ENCODE results near the gene OPN3.

DNA sequence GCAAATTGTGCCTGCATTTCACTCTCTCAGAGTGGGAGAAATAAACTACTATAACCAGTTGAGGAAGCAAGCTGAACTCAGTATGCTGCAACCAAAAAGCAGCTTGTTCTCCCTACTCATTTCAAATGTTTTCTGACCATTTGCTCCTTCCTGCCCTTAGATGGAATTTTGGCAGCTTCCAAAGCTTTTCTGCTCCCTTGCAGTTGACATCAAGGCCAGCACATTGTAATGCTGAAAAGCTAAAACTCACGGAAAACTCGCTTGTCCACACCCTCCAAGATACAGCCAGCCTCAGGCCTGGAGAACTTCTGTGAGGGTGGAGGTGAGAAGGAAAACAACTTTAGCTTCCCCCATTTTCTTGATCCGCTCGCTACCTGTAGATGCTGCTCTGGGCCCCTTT is 5.0 kb upstream of the OPN3 start:
- TF ChIP-seq, protein P1, sequence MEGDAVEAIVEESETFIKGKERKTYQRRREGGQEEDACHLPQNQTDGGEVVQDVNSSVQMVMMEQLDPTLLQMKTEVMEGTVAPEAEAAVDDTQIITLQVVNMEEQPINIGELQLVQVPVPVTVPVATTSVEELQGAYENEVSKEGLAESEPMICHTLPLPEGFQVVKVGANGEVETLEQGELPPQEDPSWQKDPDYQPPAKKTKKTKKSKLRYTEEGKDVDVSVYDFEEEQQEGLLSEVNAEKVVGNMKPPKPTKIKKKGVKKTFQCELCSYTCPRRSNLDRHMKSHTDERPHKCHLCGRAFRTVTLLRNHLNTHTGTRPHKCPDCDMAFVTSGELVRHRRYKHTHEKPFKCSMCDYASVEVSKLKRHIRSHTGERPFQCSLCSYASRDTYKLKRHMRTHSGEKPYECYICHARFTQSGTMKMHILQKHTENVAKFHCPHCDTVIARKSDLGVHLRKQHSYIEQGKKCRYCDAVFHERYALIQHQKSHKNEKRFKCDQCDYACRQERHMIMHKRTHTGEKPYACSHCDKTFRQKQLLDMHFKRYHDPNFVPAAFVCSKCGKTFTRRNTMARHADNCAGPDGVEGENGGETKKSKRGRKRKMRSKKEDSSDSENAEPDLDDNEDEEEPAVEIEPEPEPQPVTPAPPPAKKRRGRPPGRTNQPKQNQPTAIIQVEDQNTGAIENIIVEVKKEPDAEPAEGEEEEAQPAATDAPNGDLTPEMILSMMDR (IDR thresholded peaks at IDR 0.05): no peak
- no peak for TF ChIP-seq POLR2A (IDR thresholded peaks at IDR 0.05)
